Diencephalon (tissue), 1 donor: Measurements from ENCODE around the gene AHCYL2. TPM values are rescaled to one million over a fixed set of nuclear protein-coding genes. Genes with fewer than 3 reads are reported as not detected.

Experiments
- small RNA-seq: library from RNA; depleted of rRNA; stranded (forward); fragments of <200 nt; gene quantifications from one replicate; pipeline ENCODE3, GENCODE V24; 2014
- total RNA-seq: library from RNA; depleted of rRNA; stranded (reverse); fragments of >200 nt; gene quantifications from one replicate; pipeline ENCODE4 v1.2.3, GENCODE V29; 2014

AHCYL2 gene
- total RNA-seq: 36.0 TPM

GRCh38 chr7:129224251-129225205 lies at the start of gene AHCYL2:
Gene AHCYL2, plus strand, starts transcription at chr7:129225030.

GRCh38 chr7:129188372-129188891 lies 36.4 kb upstream of the AHCYL2 start, which contains the start of gene SMO:
Gene SMO, plus strand, starts transcription at chr7:129188633. Its CDS starts 519 bp downstream, at chr7:129189152.

GRCh38 chr7:129433847-129434674 lies 209.2 kb downstream of the AHCYL2 start, which contains the start of gene STRIP2:
Gene STRIP2, plus strand, starts transcription at chr7:129434432. Its CDS starts 41 bp downstream, at chr7:129434473.

Small RNA genes lying within 50 kb of the gene (small RNA-seq; reads per million reads assigned to genes)
- gene AC009244.1: not detected
- not detected for gene SNRPGP3

Other genes starting within 250 kb of the AHCYL2 start
- 85.8 TPM for gene TNPO3, start 169.9 kb upstream of the AHCYL2 start, total RNA-seq
- 14.5 TPM for gene TSPAN33, start 80.3 kb upstream of the AHCYL2 start, total RNA-seq
- 15.5 TPM for gene SMO, start 36.4 kb upstream of the AHCYL2 start, total RNA-seq
- 81.4 TPM for gene STRIP2, start 209.4 kb downstream of the AHCYL2 start, total RNA-seq